ENCODE results near the gene ZNF346.

The ZNF346 gene

DNA sequence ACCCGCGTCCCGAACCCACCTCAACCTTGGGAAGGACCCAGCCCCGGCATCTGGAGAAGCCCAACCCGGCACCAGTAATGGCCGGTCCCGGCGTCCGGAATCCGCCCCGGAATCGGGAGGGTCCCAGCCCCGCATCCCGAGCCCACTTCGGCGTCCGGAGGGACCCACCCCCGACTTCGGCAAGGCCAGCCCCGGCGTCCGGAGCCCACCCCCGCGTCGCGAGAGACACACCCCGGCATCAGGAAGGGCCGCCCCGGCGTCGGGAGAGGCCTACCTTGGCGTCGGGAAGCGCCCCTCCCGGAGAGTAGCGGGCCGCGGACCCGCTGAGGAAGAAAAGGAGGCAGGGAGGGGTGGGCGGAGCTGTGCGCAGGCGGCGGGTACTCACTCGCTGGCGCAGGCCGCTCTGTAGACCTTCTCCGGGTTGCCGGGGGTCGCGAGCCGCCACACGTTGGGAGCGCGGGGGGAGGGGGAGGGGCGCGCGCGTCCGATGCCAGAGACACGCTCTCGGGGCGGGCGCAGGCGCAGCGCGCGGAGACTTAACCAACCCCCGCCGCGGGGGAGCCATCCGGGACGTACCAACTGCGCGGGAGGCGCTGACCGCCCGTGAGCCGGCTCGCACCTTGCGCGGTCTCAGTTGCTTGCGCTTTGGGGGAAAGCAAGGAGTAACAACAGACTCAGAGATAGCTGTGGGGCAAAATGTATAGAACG is 16.1 kb upstream of the ZNF346 start, which contains the start of gene UIMC1 (continued):
- TF ChIP-seq, protein P1, sequence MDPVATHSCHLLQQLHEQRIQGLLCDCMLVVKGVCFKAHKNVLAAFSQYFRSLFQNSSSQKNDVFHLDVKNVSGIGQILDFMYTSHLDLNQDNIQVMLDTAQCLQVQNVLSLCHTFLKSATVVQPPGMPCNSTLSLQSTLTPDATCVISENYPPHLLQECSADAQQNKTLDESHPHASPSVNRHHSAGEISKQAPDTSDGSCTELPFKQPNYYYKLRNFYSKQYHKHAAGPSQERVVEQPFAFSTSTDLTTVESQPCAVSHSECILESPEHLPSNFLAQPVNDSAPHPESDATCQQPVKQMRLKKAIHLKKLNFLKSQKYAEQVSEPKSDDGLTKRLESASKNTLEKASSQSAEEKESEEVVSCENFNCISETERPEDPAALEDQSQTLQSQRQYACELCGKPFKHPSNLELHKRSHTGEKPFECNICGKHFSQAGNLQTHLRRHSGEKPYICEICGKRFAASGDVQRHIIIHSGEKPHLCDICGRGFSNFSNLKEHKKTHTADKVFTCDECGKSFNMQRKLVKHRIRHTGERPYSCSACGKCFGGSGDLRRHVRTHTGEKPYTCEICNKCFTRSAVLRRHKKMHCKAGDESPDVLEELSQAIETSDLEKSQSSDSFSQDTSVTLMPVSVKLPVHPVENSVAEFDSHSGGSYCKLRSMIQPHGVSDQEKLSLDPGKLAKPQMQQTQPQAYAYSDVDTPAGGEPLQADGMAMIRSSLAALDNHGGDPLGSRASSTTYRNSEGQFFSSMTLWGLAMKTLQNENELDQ (tag by site-specific recombination; IDR thresholded peaks at IDR 0.05; ENCODE audit: low read depth) = no peak
- no peak for TF ChIP-seq ZNF362 (tag by site-specific recombination; IDR thresholded peaks at IDR 0.05)
- TF ChIP-seq FEZF1 (tag by site-specific recombination; IDR thresholded peaks at IDR 0.05) = no peak
- TF ChIP-seq ZNF658 (tag by site-specific recombination; IDR thresholded peaks at IDR 0.05) = no peak
- TF ChIP-seq ZNF626 (tag by site-specific recombination; IDR thresholded peaks at IDR 0.05) = no peak
- TF ChIP-seq ZBTB1 (tag by site-specific recombination; IDR thresholded peaks at IDR 0.05) = no peak
- TF ChIP-seq, protein P2, sequence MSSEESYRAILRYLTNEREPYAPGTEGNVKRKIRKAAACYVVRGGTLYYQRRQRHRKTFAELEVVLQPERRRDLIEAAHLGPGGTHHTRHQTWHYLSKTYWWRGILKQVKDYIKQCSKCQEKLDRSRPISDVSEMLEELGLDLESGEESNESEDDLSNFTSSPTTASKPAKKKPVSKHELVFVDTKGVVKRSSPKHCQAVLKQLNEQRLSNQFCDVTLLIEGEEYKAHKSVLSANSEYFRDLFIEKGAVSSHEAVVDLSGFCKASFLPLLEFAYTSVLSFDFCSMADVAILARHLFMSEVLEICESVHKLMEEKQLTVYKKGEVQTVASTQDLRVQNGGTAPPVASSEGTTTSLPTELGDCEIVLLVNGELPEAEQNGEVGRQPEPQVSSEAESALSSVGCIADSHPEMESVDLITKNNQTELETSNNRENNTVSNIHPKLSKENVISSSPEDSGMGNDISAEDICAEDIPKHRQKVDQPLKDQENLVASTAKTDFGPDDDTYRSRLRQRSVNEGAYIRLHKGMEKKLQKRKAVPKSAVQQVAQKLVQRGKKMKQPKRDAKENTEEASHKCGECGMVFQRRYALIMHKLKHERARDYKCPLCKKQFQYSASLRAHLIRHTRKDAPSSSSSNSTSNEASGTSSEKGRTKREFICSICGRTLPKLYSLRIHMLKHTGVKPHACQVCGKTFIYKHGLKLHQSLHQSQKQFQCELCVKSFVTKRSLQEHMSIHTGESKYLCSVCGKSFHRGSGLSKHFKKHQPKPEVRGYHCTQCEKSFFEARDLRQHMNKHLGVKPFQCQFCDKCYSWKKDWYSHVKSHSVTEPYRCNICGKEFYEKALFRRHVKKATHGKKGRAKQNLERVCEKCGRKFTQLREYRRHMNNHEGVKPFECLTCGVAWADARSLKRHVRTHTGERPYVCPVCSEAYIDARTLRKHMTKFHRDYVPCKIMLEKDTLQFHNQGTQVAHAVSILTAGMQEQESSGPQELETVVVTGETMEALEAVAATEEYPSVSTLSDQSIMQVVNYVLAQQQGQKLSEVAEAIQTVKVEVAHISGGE (tag by site-specific recombination; conservative IDR thresholded peaks at IDR 0.05; ENCODE audit: low read depth) = peak; percentile 47
- TF ChIP-seq ZNF610 (tag by site-specific recombination; IDR thresholded peaks at IDR 0.05; ENCODE audit: borderline replicate concordance) = peak; percentile 94
- TF ChIP-seq, protein P3, sequence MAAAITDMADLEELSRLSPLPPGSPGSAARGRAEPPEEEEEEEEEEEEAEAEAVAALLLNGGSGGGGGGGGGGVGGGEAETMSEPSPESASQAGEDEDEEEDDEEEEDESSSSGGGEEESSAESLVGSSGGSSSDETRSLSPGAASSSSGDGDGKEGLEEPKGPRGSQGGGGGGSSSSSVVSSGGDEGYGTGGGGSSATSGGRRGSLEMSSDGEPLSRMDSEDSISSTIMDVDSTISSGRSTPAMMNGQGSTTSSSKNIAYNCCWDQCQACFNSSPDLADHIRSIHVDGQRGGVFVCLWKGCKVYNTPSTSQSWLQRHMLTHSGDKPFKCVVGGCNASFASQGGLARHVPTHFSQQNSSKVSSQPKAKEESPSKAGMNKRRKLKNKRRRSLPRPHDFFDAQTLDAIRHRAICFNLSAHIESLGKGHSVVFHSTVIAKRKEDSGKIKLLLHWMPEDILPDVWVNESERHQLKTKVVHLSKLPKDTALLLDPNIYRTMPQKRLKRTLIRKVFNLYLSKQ (tag by site-specific recombination; IDR thresholded peaks at IDR 0.05; ENCODE audit: borderline replicate concordance) = no peak
- no peak for TF ChIP-seq TRIM28 (IDR thresholded peaks at IDR 0.05; ENCODE audit: borderline replicate concordance, low read length)
- no peak for TF ChIP-seq ZNF354C (tag by site-specific recombination; IDR thresholded peaks at IDR 0.05; ENCODE audit: borderline replicate concordance, low read depth)
- TF ChIP-seq SP3 (tag by site-specific recombination; IDR thresholded peaks at IDR 0.05) = peak; percentile 93
- no peak for TF ChIP-seq OSR2 (tag by site-specific recombination; IDR thresholded peaks at IDR 0.05)
- TF ChIP-seq ZNF211 (tag by site-specific recombination; IDR thresholded peaks at IDR 0.05; ENCODE audit: low read depth) = no peak
- TF ChIP-seq, protein P4, sequence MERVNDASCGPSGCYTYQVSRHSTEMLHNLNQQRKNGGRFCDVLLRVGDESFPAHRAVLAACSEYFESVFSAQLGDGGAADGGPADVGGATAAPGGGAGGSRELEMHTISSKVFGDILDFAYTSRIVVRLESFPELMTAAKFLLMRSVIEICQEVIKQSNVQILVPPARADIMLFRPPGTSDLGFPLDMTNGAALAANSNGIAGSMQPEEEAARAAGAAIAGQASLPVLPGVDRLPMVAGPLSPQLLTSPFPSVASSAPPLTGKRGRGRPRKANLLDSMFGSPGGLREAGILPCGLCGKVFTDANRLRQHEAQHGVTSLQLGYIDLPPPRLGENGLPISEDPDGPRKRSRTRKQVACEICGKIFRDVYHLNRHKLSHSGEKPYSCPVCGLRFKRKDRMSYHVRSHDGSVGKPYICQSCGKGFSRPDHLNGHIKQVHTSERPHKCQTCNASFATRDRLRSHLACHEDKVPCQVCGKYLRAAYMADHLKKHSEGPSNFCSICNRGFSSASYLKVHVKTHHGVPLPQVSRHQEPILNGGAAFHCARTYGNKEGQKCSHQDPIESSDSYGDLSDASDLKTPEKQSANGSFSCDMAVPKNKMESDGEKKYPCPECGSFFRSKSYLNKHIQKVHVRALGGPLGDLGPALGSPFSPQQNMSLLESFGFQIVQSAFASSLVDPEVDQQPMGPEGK (tag by site-specific recombination; IDR thresholded peaks at IDR 0.05) = peak; percentile 97

Data from HEK293 (cell line).